SKM-1 treated with dmso at 0.1 percent for 144 hours (cell line): ENCODE measurements around the gene LGR6.

ENCODE experiments used
- DNase-seq: peaks from one replicate; lab custom pipeline; 2025; ENCODE audit not compliant: unreplicated experiment; lab: John Stamatoyannopoulos, UW

The LGR6 gene

GRCh38 chr1:202361224-202361623, 167.6 kb downstream of the LGR6 start:
- no peak for DNase-seq

DNA sequence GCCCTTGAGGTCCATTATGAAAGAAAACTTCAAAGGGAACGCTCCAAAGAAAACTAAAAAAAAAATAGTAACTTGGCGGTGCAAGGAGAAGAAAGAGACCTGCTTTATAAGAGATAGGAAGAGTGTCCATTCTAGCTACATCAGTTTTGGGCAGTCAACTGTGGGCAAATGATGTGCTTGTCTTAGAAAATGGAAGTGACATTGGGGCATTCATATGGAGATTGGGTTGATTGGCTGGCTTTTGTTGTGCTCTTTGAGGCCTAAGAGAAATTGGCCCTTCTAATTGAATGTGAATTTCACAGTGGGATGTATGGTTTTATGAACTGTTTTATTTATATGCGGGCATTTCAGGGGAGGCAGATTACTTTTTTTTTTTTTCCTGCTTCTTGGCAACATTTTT, 168.1 kb downstream of the LGR6 start:
- no peak for DNase-seq

- no peak for DNase-seq
These were observed 168.6 kb downstream of the LGR6 start for GRCh38 chr1:202362212-202362611.

DNA sequence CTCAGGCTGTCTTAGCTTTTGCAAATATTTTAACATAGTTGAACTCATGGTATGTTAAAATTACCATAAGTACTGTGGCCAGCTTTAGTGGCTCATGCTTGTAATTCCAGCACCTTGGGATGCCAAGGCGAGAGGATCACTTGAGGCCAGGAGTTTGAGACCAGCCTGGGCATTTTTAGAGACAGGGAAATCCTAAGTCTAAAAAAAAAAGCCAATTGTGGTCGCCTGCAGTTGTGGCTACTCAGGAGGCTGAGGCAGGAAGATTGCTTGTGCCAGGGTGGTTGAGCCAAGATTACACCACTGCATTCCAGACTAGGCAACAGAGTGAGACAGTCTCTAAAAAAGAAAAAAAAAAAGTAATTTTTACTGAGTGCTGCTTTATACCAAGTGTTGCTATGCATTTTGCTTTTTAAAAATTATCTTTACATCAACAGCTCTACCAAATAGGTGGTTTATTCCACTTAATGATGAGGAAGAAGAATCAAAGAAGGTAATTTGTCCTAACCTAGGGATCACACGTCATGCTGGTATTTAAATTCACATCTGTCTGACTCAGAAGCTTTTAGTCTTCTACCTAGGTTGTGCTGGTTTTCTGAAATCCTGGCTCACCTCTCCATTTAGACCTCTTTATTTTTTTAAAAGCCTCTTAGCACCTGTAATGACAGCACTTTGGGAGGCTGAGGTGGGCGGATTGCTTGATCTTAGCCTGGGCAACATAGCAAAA, 171.7 kb downstream of the LGR6 start:
- DNase-seq, result no peak

DNA sequence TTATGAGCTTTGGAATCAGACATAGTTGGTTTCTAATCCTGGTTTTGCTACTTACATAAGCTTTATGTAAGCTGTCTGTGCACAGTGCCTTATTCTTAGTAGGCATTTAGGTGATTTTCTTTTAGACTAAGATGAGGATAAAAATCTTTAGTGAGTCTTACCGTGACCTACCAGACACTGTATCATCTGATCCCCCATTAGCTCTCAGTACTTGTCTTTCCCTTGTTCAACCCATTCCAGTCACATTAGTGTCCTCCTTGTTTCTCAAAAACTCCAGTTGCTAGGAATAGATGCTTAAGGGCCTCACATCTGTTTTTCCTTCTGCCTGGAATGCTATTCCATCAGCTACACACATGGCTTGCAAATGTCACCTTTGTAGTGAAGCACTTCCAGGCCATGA, 173.7 kb downstream of the LGR6 start:
- no peak for DNase-seq
